HG03175 (cell line): ENCODE measurements around the gene MXRA7.
"Not testable (repeated sequence)": the region's sequence is repeated elsewhere in the genome, so short reads cannot be mapped to it uniquely, and the experiment has no call there.

Experiments
- ATAC-seq: cut with Tn5 transposase; IDR thresholded peaks from one replicate; pipeline ENCODE4 v1.9.1; 2021; ENCODE audit warnings: mild to moderate bottlenecking, moderate library complexity; ENCODE audit not compliant: unreplicated experiment

Gene MXRA7

DNA sequence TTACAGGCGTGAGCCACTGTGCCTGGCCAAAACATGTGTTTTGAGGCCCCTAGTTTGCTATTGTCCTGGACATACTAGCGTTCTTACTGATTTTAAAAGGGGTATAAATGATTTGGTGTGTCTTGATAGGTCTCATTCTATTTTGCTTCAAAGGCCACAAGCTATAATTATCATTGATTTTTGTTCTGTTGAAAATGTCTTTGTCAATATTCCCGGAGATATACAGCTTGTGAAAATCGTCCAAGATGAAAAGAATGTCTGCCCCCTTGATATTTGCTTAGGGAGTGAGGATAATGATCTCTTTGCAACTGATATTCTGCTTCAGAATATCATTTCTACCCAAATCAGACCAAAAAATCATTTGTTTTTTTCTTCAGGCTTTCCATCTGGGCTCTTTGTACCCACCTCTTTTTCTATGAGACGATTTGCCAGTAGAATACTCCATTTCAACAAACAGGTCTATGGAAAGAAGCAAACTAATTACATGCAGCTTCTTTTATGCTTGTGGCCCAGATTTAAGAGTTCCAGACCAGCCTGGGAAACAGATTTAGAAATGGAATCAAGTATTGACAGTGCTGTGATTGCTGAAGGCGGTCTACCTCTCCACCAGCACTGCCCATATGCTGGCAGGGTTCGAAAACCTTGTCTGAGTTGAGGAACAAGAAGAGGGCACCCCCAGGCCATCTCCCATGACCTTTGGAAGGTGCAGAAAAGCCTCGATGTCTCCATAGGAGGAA is 53.1 kb downstream of the MXRA7 start:
- ATAC-seq, result no peak

DNA sequence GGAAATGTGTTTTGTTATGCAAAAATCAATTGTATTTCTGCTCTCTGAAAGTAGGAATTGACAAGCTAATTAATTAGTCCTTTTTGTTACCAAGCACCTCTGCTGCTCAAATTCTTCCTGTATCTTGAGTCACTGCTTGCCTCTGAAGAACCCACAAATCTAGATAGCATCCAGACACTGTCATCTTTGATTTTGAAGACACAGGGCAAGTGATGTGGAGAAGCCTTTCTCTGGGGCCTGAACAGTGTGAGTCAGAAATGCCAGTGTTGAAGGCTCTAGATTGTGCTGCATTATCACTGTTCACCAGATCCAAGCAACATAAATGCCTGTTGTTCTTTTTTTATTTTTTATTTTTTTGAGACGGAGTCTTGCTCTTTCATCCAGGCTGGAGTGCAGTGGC is 56.4 kb downstream of the MXRA7 start:
- no peak for ATAC-seq

- no peak for ATAC-seq
Measured at GRCh38 chr17:76650504-76650903, 60.3 kb downstream of the MXRA7 start.

- ATAC-seq, result no peak
Measured at GRCh38 chr17:76646712-76647111, 64.1 kb downstream of the MXRA7 start.

GRCh38 chr17:76645481-76645880 is 65.3 kb downstream of the MXRA7 start:
- no peak for ATAC-seq

DNA sequence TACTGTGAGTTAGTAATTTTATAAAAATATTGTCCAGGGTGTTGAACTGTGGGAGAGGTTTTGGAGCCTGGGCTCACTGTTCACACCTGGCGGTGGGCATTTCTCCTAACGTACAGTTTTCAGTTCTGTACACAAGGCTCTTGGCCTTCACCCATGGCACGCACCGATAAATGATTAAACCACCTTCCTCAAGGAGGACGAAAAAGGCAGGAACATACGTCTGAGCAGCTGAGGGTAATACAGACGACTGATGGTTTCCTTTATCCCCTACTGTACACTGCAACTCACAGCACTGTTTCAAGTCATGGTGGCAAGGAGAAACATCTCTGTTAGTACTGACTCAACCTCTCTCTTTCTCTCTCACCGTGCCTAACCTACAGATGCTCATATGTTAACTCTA is 65.8 kb downstream of the MXRA7 start:
- no peak for ATAC-seq

GRCh38 chr17:76643553-76644148 is 67.1 kb downstream of the MXRA7 start, which contains the start of gene ST6GALNAC1:
Gene ST6GALNAC1, minus strand, starts transcription at chr17:76643757. Its CDS starts 119 bp downstream, at chr17:76643638.
- ATAC-seq, result no peak

DNA sequence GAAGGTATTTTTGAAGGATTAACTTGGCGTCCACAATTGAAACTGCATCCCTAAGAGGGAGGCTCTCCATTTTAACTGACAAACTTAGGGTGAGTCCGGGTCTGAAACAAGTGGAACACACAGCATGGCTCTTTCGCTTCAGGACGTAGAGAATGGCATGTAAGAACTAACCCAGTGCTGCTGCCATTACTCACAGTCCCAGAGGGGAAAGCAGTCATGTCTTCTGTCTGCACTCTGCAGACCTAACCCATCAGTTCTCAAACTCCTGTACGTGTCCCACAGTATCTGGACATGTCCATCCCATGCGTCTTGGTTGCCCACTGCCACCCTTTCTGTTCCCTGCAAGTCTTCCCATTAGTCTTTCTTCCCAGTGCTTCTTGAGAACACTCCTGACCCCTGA is 67.8 kb downstream of the MXRA7 start:
- no peak for ATAC-seq

- ATAC-seq, result no peak
Measured at GRCh38 chr17:76642032-76642561, 68.7 kb downstream of the MXRA7 start.

DNA sequence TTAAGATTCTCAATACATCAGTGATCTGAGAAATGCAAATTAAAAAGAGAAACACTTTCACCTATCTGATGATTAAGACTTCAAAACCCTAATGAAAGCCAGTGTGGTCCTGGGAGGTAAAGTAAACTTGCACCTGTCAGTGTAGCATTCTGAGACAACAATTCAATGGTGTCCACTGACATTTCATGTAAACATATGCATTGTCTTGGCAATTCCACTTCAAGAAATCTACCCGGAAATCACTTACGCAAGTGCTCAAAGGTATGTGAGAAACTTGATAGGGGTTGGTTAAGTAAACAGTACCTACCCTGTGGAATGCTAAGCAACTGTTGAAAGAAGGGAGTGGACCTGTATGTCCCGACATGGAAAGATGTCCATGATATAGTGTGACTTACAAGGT is 69.3 kb downstream of the MXRA7 start:
- ATAC-seq, result no peak

DNA sequence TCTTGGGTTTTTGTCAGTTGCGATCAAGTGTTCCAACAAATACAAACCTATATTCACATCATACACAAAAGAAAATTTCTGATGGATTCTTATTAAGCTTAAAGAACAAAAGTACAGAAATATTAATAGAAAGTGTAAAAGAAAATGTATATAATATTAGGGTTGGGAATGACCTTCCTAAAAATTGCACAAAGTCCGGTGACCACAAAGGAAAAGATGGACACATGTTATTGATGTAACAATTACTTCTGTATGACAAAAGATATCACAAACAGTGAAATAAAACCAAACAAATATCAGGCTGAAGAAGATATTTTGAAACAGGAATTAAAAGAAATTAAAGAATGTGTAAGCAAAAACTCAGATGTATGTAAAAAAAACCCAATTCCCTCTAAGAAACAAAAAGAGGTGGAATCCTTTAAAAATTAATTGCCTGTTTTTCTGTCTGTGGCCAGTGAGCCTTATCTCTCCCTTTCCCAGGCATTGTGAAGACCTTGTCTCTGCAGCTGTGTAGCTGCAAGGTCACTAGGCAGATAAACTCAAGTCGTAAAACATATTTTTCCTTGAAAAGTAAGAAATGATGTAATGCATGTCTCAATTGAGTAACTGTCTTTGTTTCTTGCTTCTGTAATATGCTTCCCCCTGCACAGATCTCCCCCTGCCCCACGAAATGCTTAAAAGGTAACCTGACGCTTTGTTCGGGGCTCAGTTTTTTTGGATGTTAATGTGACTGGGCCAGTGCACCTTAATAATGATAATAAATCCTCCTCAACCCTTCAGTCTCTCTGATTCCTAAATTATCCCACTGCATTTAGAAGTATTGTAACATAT is 70.0 kb downstream of the MXRA7 start:
- ATAC-seq, result no peak

DNA sequence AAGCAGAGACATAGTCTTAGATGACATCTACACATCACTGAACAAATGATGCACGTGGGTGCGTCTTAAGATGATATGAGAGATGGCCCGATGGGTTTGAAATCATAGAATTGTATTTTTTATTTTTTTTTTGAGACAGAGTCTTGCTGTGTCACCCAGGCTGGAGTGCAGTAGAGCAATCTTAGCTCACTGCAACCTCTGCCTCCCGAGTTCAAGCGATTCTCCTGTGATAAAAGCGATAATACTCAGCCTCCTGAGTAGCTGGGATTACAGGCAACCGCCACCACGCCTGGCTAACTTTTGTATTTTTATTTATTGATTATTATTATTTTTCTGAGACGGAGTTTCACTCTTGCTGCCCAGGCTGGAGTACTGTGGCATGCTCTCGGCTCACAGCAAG is 72.5 kb downstream of the MXRA7 start:
- no peak for ATAC-seq

DNA sequence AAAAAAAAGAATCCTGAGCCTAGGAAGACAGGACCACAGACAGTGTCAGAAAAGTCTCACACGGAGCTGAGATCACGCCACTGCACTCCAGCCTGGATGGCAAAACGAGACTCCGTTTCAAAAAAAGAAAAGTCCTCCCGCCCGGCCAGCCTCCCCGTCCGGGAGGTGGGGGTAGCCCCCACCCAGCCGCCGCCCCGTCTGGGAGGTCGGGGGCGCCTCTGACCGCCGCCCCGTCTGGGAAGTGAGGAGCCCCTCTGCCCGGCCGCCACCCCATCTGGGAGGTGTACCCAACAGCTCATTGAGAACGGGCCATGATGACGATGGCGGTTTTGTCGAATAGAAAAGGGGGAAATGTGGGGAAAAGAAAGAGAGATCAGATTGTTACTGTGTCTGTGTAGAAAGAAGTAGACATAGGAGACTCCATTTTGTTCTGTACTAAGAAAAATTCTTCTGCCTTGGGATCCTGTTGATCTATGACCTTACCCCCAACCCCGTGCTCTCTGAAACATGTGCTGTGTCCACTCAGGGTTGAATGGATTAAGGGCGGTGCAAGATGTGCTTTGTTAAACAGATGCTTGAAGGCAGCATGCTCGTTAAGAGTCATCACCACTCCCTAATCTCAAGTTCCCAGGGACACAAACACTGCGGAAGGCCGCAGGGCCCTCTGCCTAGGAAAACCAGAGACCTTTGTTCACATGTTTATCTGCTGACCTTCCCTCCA is 74.1 kb downstream of the MXRA7 start:
- ATAC-seq, result not testable (repeated sequence)

- ATAC-seq, result no peak
Measured at GRCh38 chr17:76635659-76636360, 75.0 kb downstream of the MXRA7 start.

- ATAC-seq, result no peak
Measured at GRCh38 chr17:76635039-76635438, 75.7 kb downstream of the MXRA7 start.

GRCh38 chr17:76633628-76634328 is 77.0 kb downstream of the MXRA7 start:
- ATAC-seq, result no peak

- ATAC-seq, result no peak
Measured at GRCh38 chr17:76631821-76632565, 78.8 kb downstream of the MXRA7 start.

GRCh38 chr17:76630151-76630550 is 80.6 kb downstream of the MXRA7 start:
- no peak for ATAC-seq
